Stimulated activated CD4-positive, alpha-beta T cell treated with anti-CD3 and anti-CD28 coated beads, Interleukin-12 subunit alpha, Interleukin-12 subunit beta, amount 100 ng/mL, for 24 hours (primary cell): Measurements from ENCODE around the gene SH3PXD2A.

ENCODE experiments used
- DNase-seq, 2 experiments: peaks; one replicate each; pipeline ENCODE4 v3.0.0-alpha.2; 2020; ENCODE audit warnings: low read depth in 2 of 2

SH3PXD2A gene

DNA sequence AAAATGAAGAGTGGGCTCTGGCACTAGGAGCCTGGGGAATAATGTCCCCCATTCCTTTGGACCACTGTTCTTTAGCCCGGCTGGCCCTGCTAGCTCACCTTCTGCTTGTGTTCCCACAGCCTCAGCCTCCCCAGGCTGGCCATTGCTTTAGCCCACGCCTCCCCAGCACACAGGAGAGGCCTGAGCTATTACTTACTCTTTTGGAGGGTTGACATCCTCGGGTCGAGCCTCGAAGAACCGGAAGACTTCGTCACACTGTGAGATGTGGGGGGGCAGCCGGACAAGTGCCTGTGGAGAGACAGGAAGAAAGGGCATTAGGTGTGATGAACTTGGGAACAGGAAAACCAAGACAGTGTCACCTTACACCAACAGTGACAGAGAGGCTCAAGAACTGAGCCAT lies 131.3 kb downstream of the SH3PXD2A start:
- DNase-seq, result no peak

DNA sequence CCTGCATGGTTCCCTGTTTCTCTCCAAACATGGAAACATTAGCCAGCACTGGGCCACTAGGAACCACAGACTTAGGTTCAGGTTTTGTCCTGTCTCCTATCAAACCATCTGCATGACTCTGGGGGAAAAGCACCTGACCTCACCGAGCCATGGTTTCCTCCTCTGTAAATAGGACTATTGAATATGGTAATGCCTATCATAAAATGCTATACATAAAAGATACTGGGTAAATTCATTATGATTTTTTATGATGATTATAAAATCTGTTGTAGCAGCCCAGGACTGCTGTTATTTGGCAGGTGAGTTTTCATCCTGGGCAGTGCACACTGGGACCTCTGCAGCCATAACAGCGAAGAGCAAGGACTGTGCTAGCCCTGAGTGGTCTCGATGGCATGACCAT lies 131.8 kb downstream of the SH3PXD2A start:
- no peak for DNase-seq

DNA sequence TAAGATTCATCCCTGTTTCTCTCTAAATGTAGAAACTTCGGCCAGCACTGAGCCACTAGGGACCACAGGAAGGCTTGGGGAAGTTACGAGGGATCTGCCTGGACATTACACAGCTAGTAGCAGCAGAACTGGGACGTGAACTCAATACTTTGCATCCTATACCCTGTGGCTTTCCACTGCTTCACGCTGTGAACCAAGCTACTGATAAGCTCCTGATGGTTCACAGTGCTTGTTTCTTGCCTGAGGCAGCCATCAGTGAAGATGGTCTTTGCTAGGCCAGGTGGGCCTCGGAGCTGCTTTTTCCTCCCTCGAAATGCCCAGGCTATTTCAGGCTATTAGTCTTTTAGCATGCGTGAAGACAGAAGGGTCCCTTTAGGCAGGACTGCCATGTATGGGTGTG lies 132.7 kb downstream of the SH3PXD2A start:
- DNase-seq, result no peak

DNA sequence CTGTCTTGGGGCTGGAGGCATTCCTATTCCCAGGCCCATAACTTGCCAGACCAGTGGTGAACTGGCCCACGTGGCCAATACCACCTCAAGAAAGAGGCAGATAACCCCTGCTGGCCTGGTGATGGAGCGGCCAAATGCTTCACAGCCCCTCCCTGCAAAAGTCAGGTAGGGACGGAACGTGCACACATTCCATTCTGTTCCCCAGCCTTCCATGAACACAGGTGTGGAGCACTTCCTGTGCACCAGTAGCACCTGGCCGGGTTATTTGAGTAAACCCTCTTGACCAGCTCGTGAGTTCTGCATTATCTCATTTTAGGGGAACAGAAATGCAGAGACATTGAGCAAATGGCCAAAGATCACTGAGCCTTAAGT lies 134.4 kb downstream of the SH3PXD2A start:
- DNase-seq, result no peak

DNA sequence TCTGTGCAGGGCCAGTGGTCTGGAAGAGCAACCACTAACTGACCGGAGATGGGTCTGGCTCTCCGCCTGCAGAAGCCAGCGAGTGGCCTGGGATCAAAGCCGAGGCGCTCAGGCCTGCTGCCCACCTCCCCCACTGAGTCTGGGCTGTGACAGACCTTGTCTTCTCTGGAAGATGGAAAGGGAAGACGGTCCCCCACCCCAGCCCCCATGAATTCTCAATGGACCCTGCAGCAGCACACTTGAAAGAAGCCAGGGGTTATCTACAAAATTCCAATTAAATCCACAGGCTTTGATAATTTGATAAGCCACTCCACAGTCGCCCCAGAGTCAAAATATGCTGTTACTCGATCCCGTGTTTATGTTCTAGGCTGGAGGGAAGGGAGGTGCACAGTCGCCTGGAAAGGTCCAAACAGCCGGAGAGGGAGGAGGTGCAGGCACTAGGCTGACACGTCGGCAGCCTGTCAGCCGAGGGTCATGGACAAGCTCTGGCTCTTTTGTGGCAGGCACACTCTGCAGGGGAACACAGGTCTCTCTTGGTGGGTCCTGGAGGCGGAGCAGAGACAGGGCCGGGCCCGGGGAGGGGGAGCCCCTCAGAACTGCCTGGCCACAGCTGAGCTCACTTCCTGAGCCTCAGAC lies 134.9 kb downstream of the SH3PXD2A start:
- no peak for DNase-seq

DNA sequence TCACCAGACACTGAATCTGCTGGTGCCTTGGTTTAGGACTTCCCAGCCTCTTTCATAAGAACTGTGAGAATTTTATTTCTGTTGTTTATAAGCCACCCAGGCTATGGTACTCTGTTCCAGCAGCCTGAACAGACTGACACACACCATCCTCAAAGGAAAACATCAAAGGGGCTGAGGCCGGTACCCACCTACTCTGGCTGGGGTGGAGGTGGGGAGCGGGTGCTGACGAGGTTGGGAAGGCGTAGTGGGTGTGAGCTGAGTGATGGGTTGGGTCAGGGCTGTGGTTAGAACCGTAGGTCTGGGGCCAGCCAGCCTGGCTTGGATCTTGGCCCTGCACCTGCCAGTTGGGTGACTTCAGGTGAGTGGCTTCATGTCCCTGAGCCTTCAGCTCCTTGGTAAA lies 136.3 kb downstream of the SH3PXD2A start:
- no peak for DNase-seq

DNA sequence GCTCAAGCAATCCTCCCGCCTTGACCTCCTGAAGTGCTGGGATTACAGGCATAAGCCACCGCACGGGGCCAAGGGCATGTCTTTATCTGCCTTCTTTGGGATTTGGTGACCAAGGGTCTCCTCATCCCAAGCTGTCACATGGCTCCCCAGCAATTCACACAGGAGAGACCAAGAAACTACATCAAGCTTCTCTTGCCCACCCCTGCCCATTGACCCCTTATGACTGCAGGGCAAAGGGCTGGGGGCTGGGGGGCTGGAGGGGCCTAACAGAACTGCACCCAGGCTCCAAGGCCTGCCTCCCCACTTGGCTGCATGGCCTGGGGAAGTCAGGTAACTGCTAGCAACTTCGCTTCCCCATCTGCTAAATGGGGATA lies 137.1 kb downstream of the SH3PXD2A start:
- DNase-seq, result no peak

DNA sequence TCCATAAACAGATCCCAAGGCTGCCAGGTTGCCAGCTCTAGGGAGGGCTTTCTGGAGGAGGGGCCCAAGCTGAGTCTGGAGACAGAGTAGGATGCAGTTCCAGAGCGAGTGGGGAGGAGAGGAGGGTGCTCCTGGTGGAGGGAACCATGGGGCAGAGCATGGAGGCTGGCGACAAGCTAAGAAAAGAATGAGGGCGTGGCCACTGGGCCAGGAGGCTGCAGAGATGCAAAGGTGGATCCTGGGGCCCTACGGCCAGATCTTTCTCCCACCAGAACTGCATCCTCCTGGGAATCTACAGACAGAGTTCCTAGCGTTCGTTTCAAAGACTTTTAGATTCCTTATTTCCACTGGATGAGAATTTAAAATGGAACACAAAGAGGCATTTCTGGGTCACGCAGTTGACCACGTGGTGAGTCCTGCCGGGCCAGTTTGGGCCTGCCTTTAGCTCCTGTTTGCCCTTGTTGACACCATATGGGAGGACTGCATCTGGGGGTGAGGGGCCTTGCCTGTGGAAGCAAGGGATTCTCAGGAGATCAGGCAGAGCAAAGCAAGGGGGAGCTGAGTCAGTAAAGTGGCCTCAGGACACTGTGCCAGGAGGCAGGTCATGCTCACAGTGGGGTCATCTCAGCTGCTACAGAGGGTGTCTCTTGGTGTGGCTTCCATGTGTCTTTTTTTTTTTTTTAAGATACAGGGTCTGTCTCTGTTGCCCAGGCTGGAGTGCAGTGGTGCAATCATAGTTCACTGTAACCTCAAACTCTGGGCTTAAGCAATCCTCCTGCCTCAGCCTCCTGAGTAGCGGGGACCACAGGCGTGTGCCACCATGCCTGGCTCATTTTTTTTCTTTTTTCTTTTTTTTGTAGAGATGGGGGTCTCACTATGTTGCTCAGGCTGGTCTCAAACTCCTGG lies 137.8 kb downstream of the SH3PXD2A start:
- DNase-seq, result no peak

DNA sequence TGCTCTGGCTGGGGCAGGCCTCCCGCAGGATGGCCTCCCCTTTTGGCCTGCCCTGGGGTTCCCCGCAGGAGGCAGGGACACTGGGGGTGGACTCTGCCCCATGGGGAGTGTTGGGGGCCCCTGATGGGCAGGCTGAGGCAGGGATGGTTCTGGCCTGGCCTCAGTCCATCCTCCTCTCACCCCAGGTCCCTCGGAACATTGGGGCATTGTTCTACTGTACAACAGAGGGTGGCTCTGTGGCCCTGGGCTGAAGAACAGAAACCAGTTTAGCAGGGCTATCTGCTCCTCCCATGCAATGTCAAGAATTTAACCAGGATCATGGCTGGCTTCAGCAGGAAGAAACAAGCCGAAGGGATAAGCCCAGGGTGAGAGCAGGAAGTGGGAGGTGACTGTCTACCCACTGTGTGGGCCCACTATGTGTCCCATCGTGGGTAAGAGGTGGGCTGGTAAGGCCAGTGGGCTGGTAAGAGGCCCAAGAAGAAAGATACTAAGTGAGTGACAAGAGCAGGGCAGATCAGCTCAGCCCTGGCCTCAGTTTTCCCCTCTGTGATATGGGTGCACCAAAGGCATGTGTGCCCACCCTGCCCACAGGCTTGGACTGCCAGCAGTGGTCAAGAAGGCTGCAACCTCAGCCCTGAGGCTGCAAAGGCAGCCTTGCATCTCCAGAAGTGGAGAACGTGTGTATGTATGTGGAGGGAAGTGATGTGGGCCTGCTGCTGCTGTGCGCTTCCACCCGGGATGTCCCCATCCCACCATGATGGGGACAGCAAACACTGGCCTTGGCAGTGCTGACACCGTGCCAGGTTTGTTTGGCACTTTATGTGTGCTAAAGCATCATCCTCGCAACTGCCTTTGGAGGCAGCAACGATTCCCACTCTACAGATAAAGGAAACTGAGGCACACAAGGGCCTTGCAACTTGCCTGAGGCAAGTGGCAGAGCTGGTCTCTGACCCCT lies 138.9 kb downstream of the SH3PXD2A start:
- no peak for DNase-seq

DNA sequence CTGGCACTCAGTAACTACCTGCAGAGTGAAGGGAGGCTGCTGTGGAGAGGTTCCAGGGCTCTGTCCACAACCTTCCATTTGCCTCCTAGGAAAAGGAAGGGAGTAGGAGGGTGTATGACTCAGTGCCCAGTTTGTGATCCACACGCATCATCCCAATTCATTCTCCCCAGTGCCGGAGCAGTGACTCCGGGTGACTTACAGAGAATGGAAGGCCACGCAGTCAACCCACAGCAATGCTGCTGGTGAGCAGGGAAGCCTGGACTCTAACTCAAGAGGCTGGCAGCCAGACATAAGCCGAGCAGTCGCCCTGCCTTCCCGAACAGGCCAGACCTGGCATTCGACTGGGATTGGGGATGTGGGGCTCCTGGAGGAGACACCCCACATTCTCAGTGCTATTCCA lies 139.9 kb downstream of the SH3PXD2A start:
- DNase-seq, result no peak

DNA sequence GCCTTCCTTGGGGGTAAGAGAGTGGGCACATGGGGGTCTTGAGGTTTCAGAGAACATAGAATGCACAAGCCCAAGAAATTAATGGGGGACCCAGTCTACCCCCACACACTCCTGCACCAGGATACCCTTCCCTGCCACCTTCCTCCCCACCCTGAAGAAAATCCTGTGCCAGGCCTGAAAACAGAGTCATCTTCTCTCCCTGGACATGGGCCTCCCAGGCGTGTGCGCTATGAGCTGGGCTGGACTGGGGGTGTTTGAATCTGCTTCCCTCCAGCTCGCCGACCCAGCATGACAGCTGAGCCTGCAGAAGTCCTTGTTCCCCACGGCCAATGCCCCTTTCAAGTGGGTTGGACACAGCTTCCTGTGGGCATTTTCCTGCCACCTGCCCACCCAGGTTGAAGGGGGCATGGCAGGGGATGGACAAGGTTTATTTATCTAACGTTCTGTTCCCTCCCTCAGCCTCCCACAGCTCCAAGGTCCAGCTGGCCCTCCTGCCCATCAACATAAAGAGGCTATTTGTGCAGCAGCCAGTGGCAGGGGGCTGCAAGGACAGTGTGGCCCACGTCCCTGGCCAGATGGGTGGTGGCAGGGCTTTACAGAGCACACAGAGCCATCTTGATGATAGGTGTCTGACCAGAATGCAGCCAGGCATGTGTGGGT lies 141.0 kb downstream of the SH3PXD2A start:
- DNase-seq, result no peak

DNA sequence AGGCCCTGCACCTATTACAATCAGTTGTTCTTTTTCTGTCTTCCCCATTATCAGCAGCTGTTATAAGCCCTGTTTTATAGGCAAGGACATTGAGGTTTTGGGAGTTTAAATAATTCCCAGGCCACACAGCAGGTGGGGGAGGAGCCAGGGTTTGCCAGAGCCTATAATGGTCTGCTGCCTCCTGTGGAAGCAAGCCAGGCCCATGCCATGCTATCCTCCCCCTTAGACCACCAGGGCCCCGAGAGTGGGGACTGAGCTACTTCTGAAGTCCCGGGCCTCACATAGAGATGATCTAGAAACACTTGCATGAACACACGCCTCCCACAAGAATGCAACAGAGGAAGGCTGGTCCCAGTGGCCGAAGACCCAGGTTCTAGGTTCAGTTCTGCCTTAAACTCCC lies 141.7 kb downstream of the SH3PXD2A start:
- no peak for DNase-seq

DNA sequence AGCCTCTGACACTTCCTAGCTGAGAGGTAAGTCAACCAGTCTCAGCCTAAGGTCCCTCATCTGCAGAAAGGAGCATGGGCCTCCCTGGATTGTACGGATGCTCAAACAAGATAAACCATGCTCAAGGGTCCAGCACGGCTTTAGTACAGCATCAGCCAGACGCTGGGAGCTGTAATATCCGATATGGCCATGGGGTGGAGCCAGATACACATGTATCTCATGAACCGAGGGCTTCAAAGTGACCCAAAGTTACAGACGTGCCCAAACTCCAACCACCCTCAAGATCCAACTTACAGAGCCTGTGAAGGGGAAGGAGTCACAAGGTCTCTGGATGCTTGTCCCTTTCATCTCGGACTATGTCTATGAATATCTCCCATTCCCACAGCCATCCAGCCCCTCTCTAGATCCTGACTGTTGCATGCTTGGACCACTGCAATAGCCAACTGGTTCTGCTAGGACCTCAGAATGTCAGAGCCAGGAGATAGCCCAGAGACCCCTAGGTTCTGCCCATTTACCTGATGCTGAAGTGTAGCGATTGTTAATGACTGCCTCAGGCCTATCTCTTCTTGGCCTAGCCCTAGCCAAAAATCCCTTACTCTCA lies 142.4 kb downstream of the SH3PXD2A start:
- peak; percentile 66 to 87 for DNase-seq

DNA sequence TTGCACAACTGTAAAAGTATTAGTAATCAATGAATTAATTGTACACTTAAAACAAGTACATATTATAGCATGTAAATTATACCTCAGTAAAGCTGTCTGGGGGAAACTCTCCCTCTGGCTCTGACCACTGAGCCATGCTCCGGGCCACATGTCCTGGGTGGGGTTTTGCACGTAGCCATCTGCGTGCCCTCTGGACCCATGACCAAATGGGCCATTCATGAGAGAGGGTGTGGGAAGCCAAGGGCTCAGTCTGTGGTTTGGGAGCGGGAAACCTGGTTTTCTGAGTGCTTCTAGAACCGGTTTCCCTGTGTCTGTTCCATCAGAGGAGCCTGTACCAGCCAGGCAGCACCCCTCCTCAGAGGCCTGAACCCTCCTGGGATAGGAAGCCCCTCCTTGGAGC lies 143.2 kb downstream of the SH3PXD2A start:
- DNase-seq, result no peak

DNA sequence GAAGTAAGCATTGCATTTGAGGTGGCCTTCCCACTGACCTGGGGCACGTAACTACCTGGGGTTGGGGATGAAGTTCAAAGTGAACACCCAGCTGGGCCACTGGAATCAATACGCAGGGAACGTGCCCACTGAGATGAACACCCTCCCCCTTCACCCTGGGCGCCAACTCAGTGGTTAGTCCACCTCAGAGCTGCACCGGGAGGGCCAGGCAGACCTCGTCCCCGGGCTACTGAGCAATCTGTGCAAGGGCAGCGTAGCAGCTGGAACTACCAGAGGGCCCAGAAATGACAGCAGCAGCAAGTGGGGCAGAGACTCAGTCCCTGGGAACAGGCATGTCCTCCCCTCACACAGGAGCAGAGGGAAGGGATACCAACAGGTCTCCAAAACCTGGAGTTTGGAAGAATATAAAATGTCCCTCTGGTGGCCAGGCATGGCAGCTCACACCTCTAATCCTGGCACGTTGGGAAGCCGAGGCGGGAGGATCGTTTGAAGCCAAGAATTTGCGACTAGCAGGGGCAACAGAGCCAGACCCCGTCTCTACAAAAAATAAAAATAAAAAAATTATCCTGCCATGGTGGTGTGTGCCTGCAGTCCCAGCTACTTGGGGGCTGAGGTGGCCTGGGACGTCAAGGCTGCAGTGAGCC lies 143.9 kb downstream of the SH3PXD2A start:
- no peak for DNase-seq

DNA sequence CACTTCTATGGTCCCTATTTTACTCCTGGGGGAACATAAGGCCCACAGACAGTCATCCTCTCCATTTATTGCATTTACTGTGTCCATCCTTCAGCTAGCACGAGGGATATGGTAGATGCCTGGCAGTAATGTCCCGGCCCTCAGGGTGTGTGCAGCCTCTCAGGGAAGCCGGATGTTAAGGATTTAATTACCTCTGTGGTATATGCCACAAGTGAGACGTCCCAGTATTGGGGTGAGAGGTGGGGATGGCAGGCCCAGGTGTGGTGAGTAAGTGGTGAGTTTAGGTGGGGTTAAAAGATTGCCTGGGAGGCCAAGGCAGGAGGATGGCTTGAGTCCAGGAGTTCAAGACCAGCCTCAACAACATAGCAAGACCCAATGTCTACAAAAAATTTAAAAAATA lies 144.9 kb downstream of the SH3PXD2A start:
- no peak for DNase-seq

DNA sequence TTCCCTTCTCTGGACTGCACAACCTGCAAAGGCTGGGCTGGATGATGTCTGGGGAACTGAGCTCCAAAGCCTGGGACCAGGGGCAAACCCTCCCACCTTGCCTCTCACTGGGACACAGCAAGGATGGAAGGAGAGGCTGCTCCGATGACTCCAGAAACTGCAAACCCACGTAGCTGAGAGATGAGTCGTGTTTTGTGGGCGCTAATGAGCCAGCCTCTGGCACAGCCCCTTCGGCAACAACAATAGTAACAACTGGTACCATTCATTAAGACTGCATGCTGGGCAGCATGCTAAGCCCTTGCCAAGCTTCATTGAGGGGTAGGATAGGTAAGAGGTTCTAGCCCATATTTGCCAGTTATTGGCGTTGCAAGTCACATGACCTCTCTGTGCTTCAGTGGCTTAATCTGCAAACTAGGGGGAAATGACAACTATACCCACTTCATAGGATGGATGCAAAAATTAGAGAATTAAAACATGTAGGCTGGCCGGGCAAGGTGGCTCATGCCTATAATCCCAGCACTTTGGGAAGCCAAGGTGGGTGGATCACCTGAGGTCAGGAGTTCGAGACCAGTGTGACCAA lies 145.9 kb downstream of the SH3PXD2A start:
- no peak for DNase-seq

DNA sequence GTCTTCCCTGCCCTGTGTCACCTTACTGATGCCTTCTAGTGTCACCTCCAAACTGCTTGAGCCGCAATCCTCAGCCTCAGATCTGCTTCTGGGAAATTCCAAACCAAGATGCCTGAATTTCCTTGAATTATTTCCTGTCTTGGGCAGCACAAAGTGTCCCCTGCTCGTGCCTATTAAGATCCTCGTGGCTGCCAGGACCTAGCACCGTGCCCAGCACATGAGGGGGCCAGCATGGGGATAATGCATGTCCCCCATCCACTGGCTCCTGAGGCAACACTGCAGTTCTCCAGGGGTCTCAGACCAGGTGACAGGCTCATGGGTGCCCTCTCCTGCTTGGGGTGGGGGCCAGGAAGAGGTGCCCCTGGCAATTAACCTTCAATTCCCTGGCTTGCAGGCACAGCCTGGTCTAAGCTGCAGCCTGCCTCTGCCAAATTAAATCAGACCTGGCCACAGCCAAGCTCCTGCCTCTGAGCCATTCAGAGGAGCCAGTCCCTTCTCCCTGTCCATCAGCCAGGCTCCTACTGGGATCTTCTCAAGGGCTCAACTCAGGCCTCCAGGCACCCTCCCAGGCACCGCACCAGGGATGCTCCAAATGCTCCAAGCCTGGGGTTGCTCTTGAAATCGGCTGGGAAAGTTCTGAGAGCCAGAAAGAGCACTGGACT lies 146.6 kb downstream of the SH3PXD2A start:
- DNase-seq, result no peak

DNA sequence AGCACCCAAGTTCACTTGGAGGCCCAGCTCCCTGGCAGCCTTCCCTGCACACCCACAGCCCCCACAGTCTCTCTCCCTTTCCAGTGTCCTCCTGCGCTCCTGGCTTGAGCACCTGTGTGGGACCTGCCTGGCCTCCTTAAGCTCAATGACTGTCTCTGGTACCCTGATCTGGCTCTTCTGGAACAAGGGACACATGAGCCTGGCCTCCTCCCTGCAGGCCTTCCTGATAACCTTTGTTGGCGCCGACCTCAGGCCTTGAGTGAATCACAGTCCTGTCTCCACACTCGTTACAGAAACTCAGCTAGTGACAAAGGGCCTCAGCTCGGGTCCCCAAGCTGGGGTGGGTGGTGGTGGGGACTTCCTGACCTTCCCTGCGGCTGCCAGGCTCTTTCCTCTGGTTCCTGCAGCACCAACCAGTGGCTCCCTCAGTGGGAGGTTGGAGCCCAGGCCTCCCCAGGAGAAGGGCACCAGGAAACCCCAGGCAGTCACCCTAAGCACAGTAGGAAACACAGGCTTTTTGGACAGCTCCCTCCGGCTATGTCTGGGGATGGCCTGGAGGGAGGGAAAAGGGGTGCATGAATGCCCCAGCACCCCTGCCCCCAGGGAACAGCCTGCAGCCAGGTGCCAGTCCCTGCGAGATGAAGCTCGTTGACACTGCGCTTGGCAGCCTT lies 147.3 kb downstream of the SH3PXD2A start:
- DNase-seq, result no peak
